ENCODE data around the gene BRSK2. TPM values are rescaled to one million over a fixed set of nuclear protein-coding genes. Genes with fewer than 3 reads are reported as not detected.

BRSK2 gene
- total RNA-seq, 1 donor from 2014 or later: 7.1 TPM

DNA sequence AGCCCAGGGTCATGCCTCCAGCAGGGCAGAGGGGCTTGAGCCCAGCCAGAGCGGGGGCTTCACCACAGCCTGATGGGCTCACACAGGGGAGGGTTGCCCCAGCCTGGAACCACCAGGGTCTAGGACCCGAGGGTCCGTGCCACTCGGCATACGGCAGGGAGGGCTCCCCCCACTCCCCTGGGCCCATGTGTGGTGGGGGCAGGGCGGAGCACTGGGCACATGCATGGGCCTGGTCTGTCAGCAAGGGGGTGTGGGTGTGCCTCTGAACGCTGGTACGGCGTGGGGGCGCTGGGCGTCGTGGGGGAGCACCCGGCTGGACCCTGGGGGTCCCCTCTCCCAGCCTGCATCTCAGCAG is 67.6 kb downstream of the BRSK2 start:
- Histone ChIP-seq H3K36me3 (ENCODE audit: insufficient read depth, low read length) (no peaks in the 10 kb centered on the region), H3K4me1 (ENCODE audit: insufficient read depth, low read length) (no peaks in the 10 kb centered on the region), H3K4me2 (ENCODE audit: low read length) (no peak overlapping the region), H2AFZ (ENCODE audit: low read depth, low read length) (no peak overlapping the region), H3K27me3 (ENCODE audit: insufficient read depth, low read length) (no peaks in the 10 kb centered on the region), H3K4me3 (ENCODE audit: insufficient read depth, low read depth, low read length) (no peak overlapping the region), H3K79me2 (ENCODE audit: insufficient read depth, low read length) (no peaks in the 10 kb centered on the region), H3K9ac (ENCODE audit: low read length) (no peak overlapping the region), H4K20me1 (ENCODE audit: insufficient read depth, low read length) (no peaks in the 10 kb centered on the region), H3K9me3 (ENCODE audit: insufficient read depth, low read depth, low read length) (no peaks in the 10 kb centered on the region), H3K27ac (ENCODE audit: low read depth, low read length) (no peak overlapping the region)
- H3K36me3 Mint-ChIP-seq (ENCODE audit: low read depth, unreplicated experiment): no peaks in the 10 kb centered on the region
- no peak for FAIRE-seq
- no peaks in the 10 kb centered on the region for H3K9me3 Mint-ChIP-seq (ENCODE audit: unreplicated experiment)
- DNase-seq (ENCODE audit: low read depth): no peak
- no peak overlapping the region for H3K4me3 Mint-ChIP-seq (ENCODE audit: unreplicated experiment)
- H3K27ac Mint-ChIP-seq (ENCODE audit: unreplicated experiment): no peak overlapping the region
- TF ChIP-seq, protein P1, sequence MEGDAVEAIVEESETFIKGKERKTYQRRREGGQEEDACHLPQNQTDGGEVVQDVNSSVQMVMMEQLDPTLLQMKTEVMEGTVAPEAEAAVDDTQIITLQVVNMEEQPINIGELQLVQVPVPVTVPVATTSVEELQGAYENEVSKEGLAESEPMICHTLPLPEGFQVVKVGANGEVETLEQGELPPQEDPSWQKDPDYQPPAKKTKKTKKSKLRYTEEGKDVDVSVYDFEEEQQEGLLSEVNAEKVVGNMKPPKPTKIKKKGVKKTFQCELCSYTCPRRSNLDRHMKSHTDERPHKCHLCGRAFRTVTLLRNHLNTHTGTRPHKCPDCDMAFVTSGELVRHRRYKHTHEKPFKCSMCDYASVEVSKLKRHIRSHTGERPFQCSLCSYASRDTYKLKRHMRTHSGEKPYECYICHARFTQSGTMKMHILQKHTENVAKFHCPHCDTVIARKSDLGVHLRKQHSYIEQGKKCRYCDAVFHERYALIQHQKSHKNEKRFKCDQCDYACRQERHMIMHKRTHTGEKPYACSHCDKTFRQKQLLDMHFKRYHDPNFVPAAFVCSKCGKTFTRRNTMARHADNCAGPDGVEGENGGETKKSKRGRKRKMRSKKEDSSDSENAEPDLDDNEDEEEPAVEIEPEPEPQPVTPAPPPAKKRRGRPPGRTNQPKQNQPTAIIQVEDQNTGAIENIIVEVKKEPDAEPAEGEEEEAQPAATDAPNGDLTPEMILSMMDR (IDR thresholded peaks at IDR 0.05; ENCODE audit: insufficient read depth, low read depth, low read length): no peak
- no peak for TF ChIP-seq EZH2 (IDR thresholded peaks at IDR 0.05; ENCODE audit: insufficient read depth, low read length)
- H3K4me1 Mint-ChIP-seq (ENCODE audit: low read depth, unreplicated experiment): no peaks in the 10 kb centered on the region
- no peaks in the 10 kb centered on the region for H3K27me3 Mint-ChIP-seq (ENCODE audit: low read depth, unreplicated experiment)

DNA sequence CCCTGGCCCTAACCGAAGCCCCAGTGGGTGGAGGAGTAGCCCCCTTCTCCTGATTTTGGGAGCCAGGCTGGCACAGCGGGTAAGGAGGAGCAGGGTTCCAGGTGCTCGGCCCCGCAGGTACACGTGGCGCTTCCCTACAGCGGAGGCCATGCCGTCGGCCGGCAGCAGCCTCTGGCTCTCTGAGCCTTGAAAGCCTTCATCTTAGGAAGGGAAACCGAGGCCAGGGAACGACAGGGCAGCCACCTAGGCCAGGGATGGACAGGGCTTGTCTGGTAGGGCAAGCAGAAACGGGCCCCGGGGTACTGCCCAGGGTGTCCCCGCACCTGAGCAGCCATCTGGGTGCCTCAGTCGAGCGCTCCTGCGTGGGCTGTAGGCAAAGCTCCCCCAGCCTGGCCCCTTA is 68.1 kb downstream of the BRSK2 start:
- Histone ChIP-seq H3K4me2 (ENCODE audit: low read length) (no peak overlapping the region), H3K4me1 (ENCODE audit: insufficient read depth, low read length) (no peaks in the 10 kb centered on the region), H3K36me3 (ENCODE audit: insufficient read depth, low read length) (no peaks in the 10 kb centered on the region), H3K27me3 (ENCODE audit: insufficient read depth, low read length) (no peaks in the 10 kb centered on the region), H4K20me1 (ENCODE audit: insufficient read depth, low read length) (no peaks in the 10 kb centered on the region), H3K4me3 (ENCODE audit: insufficient read depth, low read depth, low read length) (no peak overlapping the region), H3K79me2 (ENCODE audit: insufficient read depth, low read length) (no peaks in the 10 kb centered on the region), H3K9me3 (ENCODE audit: insufficient read depth, low read depth, low read length) (no peaks in the 10 kb centered on the region), H3K27ac (ENCODE audit: low read depth, low read length) (no peak overlapping the region), H3K9ac (ENCODE audit: low read length) (no peak overlapping the region), H2AFZ (ENCODE audit: low read depth, low read length) (no peak overlapping the region)
- TF ChIP-seq EZH2 (IDR thresholded peaks at IDR 0.05; ENCODE audit: insufficient read depth, low read length): no peak
- TF ChIP-seq, protein P1 (IDR thresholded peaks at IDR 0.05; ENCODE audit: insufficient read depth, low read depth, low read length): no peak
- no peak overlapping the region for H3K4me3 Mint-ChIP-seq (ENCODE audit: unreplicated experiment)
- H3K4me1 Mint-ChIP-seq (ENCODE audit: low read depth, unreplicated experiment): no peaks in the 10 kb centered on the region
- no peaks in the 10 kb centered on the region for H3K9me3 Mint-ChIP-seq (ENCODE audit: unreplicated experiment)
- no peak for DNase-seq (ENCODE audit: low read depth)
- no peak overlapping the region for H3K27ac Mint-ChIP-seq (ENCODE audit: unreplicated experiment)
- no peaks in the 10 kb centered on the region for H3K27me3 Mint-ChIP-seq (ENCODE audit: low read depth, unreplicated experiment)
- no peak for FAIRE-seq
- no peaks in the 10 kb centered on the region for H3K36me3 Mint-ChIP-seq (ENCODE audit: low read depth, unreplicated experiment)

DNA sequence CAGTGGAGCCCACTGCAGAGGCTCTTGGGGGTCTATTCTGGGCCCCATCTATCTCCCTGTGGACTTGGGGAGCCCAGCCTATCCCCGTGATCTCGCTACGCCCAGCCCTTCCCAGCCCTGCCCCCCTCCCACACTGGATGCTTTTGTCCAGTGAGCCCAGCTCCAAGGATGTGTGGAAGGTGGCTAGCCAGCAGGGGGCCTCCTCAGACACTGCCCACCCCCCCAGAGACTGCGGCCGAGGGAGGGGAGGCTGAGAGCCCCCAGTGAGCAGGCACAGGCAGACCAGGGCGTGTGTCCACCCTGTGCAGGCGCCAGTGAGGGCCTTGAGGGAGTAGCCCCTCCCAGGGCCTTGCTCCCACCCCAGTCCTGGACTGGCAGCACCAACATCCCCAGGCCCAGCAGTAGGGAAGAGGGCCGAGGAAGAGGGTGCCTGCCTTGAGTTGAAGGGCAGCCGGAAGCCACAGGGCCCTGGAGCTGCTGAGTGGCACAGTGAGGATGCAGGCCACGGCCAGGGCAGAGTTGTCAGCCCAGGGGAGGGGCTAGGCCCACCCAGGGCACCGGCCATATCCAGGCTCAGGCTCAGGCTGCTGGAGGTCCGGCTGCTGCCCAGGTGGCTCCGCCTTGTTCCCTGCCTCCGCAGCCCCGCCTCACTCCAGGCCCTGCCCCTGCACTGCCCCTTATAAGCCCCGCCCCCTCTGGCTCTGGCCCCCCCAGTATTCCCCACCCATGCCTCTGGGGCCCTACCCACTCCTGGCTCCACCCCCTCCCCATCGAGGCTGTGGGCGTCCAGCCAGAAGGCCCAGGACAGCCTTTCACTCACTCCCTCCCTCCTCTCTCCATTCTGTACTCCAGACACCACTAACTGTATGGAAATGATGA is 68.8 kb downstream of the BRSK2 start:
- Histone ChIP-seq H3K4me1 (ENCODE audit: insufficient read depth, low read length) (no peaks in the 10 kb centered on the region), H3K27ac (ENCODE audit: low read depth, low read length) (no peak overlapping the region), H3K27me3 (ENCODE audit: insufficient read depth, low read length) (no peaks in the 10 kb centered on the region), H3K4me2 (ENCODE audit: low read length) (no peak overlapping the region), H3K36me3 (ENCODE audit: insufficient read depth, low read length) (no peaks in the 10 kb centered on the region), H4K20me1 (ENCODE audit: insufficient read depth, low read length) (no peaks in the 10 kb centered on the region), H3K79me2 (ENCODE audit: insufficient read depth, low read length) (no peaks in the 10 kb centered on the region), H2AFZ (ENCODE audit: low read depth, low read length) (no peak overlapping the region), H3K4me3 (ENCODE audit: insufficient read depth, low read depth, low read length) (no peak overlapping the region), H3K9ac (ENCODE audit: low read length) (no peak overlapping the region), H3K9me3 (ENCODE audit: insufficient read depth, low read depth, low read length) (no peaks in the 10 kb centered on the region)
- no peak overlapping the region for H3K27ac Mint-ChIP-seq (ENCODE audit: unreplicated experiment)
- H3K36me3 Mint-ChIP-seq (ENCODE audit: low read depth, unreplicated experiment): no peaks in the 10 kb centered on the region
- TF ChIP-seq, protein P1 (IDR thresholded peaks at IDR 0.05; ENCODE audit: insufficient read depth, low read depth, low read length): no peak
- TF ChIP-seq EZH2 (IDR thresholded peaks at IDR 0.05; ENCODE audit: insufficient read depth, low read length): no peak
- FAIRE-seq (no peak), DNase-seq (ENCODE audit: low read depth) (no peak)
- H3K9me3 Mint-ChIP-seq (ENCODE audit: unreplicated experiment): no peaks in the 10 kb centered on the region
- no peaks in the 10 kb centered on the region for H3K27me3 Mint-ChIP-seq (ENCODE audit: low read depth, unreplicated experiment)
- H3K4me3 Mint-ChIP-seq (ENCODE audit: unreplicated experiment): no peak overlapping the region
- no peaks in the 10 kb centered on the region for H3K4me1 Mint-ChIP-seq (ENCODE audit: low read depth, unreplicated experiment)
